Heart left ventricle (tissue), 13 donors: ENCODE data around the gene CCNQ.

Source experiments
- POLR2A ChIP-seq, 2 donors: fragments of 450-650 bp; IDR thresholded peaks; one replicate each; pipeline ENCODE4 v1.6.1; 2017; ENCODE audit warnings: antibody characterized with exemption in 2 of 2, mild to moderate bottlenecking in 2 of 2, moderate library complexity in 2 of 2
- TF ChIP-seq, protein P1 (sequence below), 12 donors: fragments of 200-600 bp; sonication (generic) in 4 of 12; IDR thresholded peaks; one replicate each; pipeline versions ENCODE4 v1.5.0 to v1.8.0; 2018 to 2022; ENCODE audit warnings: antibody characterized with exemption in 12 of 12, mild to moderate bottlenecking in 5 of 12
- donor health status: ischemic (EF 13 %, LVEDD 7.1; RV severe dilation, severe dysfunction).
- donor health status: DM: no; HTN: yes; CAD: no.
- donor health status: DM: no; HTN: no; CAD: no.
- donor health status: ischemic (EF 25% LVEDD 6.9; RV normal size, moderate dysfunction).
- donor health status: ischemic (EF 25% LVEDD 5.7; RV mildly dilated, moderate dysfunction).
- donor health status: ischemic (EF 35%, LVEDD 5.7; RV mildly dilated, moderate dysfunction).
- donor health status: nonischemic (EF 11% LVEDD 7.7; RV severe dilation, severe dysfunction).
- donor health status: DM: yes; HTN: yes; CAD: no.
- donor health status: PGD.
- donor health status: ischemic (EF 29% LVEDD 5.4; RV normal size, mild dysfunction).
- donor health status: nonischemic (EF 23%, LVEDD 6.1; RV moderate dilation, normal function).

DNA sequence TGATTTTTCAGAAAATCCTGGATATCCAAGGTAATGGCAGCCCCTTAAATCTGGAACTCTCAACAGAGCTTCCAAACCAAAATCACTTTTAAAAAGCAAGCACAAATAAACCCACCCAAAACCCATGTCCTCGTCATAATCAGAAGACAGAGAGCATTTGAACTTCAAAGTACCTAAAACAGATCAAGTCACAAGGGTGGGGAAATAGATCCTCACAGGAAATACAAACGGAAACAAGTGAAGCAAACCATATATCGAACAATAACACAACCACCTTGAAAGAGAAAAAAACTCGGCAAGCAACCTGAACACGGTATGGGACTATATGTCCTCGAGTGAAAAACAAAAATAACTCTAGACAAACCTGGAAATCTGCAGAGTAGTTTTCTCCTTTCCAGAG, 15.9 kb upstream of the CCNQ start:
- TF ChIP-seq, protein P1, sequence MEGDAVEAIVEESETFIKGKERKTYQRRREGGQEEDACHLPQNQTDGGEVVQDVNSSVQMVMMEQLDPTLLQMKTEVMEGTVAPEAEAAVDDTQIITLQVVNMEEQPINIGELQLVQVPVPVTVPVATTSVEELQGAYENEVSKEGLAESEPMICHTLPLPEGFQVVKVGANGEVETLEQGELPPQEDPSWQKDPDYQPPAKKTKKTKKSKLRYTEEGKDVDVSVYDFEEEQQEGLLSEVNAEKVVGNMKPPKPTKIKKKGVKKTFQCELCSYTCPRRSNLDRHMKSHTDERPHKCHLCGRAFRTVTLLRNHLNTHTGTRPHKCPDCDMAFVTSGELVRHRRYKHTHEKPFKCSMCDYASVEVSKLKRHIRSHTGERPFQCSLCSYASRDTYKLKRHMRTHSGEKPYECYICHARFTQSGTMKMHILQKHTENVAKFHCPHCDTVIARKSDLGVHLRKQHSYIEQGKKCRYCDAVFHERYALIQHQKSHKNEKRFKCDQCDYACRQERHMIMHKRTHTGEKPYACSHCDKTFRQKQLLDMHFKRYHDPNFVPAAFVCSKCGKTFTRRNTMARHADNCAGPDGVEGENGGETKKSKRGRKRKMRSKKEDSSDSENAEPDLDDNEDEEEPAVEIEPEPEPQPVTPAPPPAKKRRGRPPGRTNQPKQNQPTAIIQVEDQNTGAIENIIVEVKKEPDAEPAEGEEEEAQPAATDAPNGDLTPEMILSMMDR (IDR thresholded peaks at IDR 0.05) = no peak
- no peak for TF ChIP-seq POLR2A (IDR thresholded peaks at IDR 0.05)
